Esophagus muscularis mucosa (tissue), 3 donors: ENCODE measurements around the gene RALY.

Experiments
- POLR2A ChIP-seq: fragments of 450-650 bp; IDR thresholded peaks from one replicate; pipeline ENCODE4 v1.6.1; 2017; ENCODE audit warnings: antibody characterized with exemption, moderate library complexity, mild to moderate bottlenecking, low read depth
- TF ChIP-seq, protein P1 (sequence below), 3 experiments: fragments of 200-600 bp in 2 of 3; fragments of 450-650 bp in 1 of 3; sonication (generic) in 2 of 3; IDR thresholded peaks; one replicate each; pipeline ENCODE4 v1.5.1; 2017 to 2019; ENCODE audit warnings: antibody characterized with exemption in 3 of 3, mild to moderate bottlenecking in 2 of 3, moderate library complexity in 1 of 3

DNA sequence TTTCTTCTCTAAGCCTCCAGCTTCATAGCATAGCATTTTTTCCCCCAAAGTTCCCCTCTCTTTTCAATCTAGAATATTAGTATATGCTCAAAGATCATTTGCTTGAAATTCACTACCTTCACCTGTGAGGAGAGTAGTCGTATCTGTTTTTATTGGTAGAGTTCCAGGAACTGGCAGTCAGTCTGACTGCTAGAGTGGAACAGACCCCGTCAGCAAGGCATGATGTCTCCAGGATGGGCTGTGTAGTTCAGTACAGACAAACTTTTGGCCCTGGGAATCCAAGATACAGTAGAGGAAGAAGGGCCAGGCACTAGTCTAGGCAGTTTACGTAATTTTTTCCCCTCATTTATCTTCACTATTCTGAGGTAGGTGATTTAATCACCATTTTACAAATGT is 29.1 kb downstream of the RALY start:
- TF ChIP-seq, protein P1, sequence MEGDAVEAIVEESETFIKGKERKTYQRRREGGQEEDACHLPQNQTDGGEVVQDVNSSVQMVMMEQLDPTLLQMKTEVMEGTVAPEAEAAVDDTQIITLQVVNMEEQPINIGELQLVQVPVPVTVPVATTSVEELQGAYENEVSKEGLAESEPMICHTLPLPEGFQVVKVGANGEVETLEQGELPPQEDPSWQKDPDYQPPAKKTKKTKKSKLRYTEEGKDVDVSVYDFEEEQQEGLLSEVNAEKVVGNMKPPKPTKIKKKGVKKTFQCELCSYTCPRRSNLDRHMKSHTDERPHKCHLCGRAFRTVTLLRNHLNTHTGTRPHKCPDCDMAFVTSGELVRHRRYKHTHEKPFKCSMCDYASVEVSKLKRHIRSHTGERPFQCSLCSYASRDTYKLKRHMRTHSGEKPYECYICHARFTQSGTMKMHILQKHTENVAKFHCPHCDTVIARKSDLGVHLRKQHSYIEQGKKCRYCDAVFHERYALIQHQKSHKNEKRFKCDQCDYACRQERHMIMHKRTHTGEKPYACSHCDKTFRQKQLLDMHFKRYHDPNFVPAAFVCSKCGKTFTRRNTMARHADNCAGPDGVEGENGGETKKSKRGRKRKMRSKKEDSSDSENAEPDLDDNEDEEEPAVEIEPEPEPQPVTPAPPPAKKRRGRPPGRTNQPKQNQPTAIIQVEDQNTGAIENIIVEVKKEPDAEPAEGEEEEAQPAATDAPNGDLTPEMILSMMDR (IDR thresholded peaks at IDR 0.05), result no peak
- TF ChIP-seq POLR2A, result no peak
